GM13977 (cell line): ENCODE data around the gene YARS2.
"Not testable (repeated sequence)": the region's sequence is repeated elsewhere in the genome, so short reads cannot be mapped to it uniquely, and the experiment has no call there.

Experiments used
- DNase-seq: peaks from one replicate; pipeline ENCODE4 v3.0.0; 2012; ENCODE audit warnings: low spot score
- CTCF ChIP-seq: IDR thresholded peaks from 2 replicates; pipeline ENCODE4 v1.5.1; 2012; ENCODE audit warnings: mild to moderate bottlenecking, control low read depth; ENCODE audit not compliant: insufficient read depth; ENCODE audit errors: extremely low read depth, missing control alignments
- in situ Hi-C: fragments of 300-500 bp; cut with MboI; formaldehyde crosslinking; loops from one replicate; pipeline ENCODE4 v1.12.0; 2022; ENCODE audit warnings: low sequenced_read_pairs, low pct_unique_long_range_greater_than_20kb, mixed read lengths, inconsistent platforms; ENCODE audit not compliant: unreplicated experiment

YARS2 gene

GRCh38 chr12:32702473-32702872, 53.2 kb downstream of the YARS2 start:
- no peak for TF ChIP-seq CTCF
- in situ Hi-C loops: no loop called here
- DNase-seq: no peak

GRCh38 chr12:32699437-32699836, 56.3 kb downstream of the YARS2 start:
- not testable (repeated sequence) for DNase-seq
- in situ Hi-C loops: loop anchor here (25.0 kb wide), 1 partner anchor 1037 kb away; the partner anchor contains the start of gene ETFBKMT

- no peak for DNase-seq
- TF ChIP-seq CTCF: no peak
- in situ Hi-C loops: loop anchor here (25.0 kb wide), 1 partner anchor 1036 kb away; the partner anchor contains the start of gene ETFBKMT
Observed at GRCh38 chr12:32698285-32698684, 57.4 kb downstream of the YARS2 start.

GRCh38 chr12:32697445-32697844, 58.3 kb downstream of the YARS2 start:
- TF ChIP-seq CTCF: no peak
- DNase-seq: no peak
- in situ Hi-C loops: loop anchor here (25.0 kb wide), 1 partner anchor 1035 kb away; the partner anchor contains the start of gene ETFBKMT
